ENCODE measurements around the gene NRG4.

DNA sequence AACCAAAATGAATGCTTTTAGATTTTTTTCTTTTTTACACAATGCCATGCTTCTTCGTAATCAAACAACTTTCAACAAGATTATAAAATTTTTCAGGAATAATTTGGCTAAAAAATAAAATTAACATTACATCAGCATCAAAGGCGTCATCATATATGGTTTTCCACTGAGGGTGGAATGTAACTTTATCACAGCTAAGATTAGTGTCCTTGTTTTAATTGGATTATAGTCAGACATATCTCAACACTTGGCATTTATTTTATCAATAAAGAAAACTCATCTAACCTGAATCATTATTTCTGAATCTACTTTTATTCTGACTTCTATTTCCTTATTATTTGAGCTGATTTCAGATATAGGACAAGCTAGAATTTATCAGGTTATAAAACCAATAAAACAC, 1.6 kb downstream of the NRG4 start:
- TF ChIP-seq, protein P1, sequence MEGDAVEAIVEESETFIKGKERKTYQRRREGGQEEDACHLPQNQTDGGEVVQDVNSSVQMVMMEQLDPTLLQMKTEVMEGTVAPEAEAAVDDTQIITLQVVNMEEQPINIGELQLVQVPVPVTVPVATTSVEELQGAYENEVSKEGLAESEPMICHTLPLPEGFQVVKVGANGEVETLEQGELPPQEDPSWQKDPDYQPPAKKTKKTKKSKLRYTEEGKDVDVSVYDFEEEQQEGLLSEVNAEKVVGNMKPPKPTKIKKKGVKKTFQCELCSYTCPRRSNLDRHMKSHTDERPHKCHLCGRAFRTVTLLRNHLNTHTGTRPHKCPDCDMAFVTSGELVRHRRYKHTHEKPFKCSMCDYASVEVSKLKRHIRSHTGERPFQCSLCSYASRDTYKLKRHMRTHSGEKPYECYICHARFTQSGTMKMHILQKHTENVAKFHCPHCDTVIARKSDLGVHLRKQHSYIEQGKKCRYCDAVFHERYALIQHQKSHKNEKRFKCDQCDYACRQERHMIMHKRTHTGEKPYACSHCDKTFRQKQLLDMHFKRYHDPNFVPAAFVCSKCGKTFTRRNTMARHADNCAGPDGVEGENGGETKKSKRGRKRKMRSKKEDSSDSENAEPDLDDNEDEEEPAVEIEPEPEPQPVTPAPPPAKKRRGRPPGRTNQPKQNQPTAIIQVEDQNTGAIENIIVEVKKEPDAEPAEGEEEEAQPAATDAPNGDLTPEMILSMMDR (conservative IDR thresholded peaks at IDR 0.05 in 1 of 2, IDR thresholded peaks at IDR 0.05 in 1 of 2; ENCODE audit: extremely low read depth in 1 of 2, insufficient read depth in 1 of 2, low read depth in 1 of 2, low read length in 2 of 2) = no peak
- TF ChIP-seq EZH2 (IDR thresholded peaks at IDR 0.05; ENCODE audit: borderline replicate concordance, low read length) = no peak
